NCI-H2081 treated with DMSO at 0.1 percent for 48 hours (cell line): ENCODE measurements around the gene USP34.
A peak's percentile ranks its signal among the peaks of the same experiment; 100 is the strongest.
"Not testable (repeated sequence)": the region's sequence is repeated elsewhere in the genome, so short reads cannot be mapped to it uniquely, and the experiment has no call there.

Experiments used
- DNase-seq: peaks from one replicate; lab custom pipeline; 2025; lab: John Stamatoyannopoulos, UW

USP34 gene, protein sequence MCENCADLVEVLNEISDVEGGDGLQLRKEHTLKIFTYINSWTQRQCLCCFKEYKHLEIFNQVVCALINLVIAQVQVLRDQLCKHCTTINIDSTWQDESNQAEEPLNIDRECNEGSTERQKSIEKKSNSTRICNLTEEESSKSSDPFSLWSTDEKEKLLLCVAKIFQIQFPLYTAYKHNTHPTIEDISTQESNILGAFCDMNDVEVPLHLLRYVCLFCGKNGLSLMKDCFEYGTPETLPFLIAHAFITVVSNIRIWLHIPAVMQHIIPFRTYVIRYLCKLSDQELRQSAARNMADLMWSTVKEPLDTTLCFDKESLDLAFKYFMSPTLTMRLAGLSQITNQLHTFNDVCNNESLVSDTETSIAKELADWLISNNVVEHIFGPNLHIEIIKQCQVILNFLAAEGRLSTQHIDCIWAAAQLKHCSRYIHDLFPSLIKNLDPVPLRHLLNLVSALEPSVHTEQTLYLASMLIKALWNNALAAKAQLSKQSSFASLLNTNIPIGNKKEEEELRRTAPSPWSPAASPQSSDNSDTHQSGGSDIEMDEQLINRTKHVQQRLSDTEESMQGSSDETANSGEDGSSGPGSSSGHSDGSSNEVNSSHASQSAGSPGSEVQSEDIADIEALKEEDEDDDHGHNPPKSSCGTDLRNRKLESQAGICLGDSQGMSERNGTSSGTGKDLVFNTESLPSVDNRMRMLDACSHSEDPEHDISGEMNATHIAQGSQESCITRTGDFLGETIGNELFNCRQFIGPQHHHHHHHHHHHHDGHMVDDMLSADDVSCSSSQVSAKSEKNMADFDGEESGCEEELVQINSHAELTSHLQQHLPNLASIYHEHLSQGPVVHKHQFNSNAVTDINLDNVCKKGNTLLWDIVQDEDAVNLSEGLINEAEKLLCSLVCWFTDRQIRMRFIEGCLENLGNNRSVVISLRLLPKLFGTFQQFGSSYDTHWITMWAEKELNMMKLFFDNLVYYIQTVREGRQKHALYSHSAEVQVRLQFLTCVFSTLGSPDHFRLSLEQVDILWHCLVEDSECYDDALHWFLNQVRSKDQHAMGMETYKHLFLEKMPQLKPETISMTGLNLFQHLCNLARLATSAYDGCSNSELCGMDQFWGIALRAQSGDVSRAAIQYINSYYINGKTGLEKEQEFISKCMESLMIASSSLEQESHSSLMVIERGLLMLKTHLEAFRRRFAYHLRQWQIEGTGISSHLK (N-terminal part only)

DNA sequence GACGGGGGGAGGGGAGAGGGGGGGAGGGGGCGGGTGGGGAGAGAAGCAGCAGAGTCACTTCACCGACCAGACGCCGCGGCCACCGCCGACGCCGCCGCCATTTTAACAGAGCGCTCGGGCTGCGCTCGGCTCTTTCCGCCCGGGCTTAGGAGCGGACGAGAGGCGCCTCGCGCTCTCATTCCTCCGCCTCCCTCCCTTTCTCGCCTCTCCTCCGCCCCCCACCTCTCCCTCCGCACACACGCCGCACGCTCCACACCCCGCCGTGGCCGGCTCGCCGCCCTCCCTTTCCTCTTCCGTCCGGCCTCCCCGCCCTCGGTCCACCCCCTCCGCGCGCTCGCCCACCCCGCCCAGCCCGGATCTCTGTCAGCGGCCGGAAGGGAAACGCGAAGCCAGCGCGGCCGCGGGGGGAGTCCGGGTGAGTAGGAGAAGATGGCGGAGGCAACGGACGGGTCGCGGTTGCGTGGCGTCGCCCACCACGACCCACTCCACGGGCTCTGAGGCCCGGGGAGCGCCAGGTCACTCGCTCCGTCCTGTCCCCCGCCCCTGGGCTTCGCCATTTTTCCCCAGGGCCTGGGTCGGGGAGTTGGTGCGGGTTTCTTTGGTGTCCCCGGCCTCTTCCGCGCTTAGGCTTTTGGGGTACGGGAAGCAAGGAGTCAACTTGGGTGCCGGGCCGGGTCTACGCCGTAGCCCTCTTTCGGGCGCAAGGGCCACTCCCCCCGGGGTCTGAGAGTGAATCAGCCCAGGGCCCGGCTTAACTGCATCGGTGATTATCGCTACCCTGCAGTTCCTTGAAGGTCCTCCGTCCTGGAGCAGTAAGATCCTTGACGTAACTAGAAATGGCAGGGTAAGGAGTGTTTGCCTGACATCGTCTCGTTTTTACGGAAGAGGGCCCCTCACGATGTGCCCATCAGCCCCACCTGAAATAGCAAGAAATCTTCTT is at the start of gene USP34:
USP34 (minus strand) TSS at position 123 of the 940 bp plus-strand sequence. CDS start 395 bp downstream, outside the sequence.
- peak; percentile 88 for DNase-seq

DNA sequence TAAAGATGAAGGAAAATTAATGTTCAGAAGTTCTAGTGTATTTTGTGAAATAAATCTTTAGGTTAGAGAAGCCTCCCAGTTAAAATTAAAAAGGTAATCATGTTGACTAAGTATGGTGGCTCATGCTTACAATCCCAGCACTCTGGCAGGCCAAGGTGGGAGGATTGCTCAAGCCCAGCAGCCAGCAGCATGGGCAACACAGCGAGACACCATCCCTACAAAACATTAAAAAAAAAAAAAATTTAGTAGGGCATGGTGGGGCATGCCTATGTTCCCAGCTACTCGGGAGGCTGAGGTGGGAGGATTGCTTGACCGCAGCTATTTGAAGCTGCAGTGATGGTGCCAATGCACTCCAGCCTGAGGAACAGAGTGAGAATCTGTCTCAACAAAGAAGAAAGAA is 49.4 kb upstream of the USP34 start:
- DNase-seq, result no peak

DNA sequence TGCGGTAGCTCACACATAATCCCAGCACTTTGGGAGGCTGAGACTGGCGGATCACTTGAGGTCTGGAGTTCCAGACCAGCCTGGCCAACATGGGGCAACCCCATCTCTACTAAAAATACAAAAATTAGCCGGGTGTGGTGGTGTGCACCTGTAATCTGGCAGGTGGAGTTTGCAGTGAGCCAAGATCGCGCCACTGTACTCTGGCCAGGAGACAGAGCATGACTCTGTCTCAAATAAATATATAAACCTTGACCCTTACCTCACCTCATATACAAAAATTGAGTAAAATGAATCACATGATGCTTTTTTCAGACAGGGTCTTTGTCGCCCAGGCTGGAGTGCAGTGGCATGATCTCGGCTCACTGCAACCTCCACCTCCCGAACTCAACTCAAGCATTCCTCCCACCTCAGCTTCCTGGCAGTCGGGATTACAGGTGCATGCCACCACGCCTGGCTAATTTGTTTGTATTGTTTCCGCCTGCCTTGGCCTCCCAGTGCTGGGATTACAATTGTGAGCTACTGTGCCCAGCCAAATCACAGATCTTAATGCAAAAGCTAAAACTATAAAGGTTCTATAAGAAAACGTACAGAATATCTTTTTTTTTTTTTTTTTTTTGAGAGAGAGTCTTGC is 42.0 kb upstream of the USP34 start:
- DNase-seq, result no peak

DNA sequence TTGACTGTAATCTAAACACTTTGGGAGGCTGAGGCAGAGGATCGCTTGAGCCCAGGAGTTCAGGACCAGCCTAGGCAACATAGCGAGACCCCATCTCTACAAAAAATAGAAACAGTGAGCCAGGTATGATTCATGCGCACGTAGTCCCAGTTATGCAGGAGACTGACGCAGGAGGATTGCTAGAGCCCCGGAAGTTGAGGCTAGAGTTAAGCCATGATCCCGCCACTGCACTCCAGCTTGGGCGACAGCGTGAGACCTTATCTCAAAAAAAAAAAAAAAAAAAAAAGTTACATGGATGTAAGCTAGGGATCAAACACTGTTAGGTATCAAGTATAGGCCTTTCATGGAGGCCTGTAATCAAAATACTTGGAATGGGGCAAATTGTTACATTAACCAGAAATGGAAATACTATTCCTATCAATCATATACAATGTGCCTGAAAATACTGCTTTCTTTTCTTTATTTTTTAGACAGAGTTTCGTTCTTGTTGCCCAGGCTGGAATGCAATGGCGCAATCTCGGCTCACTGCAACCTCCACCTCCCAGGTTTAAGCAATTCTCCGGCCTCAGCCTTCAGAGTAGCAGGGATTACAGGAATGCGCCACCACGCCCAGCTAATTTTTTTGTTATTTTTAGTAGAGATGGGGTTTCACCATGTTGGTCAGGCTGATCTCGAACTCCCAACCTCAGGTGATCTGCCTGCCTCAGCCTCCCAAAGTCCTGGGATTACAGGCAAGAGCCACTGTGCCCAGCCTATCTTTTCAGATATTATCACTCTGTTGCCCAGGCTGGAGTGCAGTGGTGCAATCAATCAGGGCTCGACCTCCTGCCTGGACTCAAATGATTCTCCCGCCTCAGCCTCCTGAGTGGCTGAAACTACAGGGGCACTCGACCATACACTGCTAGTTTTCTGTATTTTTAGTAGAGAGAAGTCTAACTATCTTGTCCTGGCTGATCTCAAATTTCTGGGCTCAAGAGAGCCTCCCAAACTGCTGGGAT is 40.1 kb upstream of the USP34 start:
- no peak for DNase-seq

DNA sequence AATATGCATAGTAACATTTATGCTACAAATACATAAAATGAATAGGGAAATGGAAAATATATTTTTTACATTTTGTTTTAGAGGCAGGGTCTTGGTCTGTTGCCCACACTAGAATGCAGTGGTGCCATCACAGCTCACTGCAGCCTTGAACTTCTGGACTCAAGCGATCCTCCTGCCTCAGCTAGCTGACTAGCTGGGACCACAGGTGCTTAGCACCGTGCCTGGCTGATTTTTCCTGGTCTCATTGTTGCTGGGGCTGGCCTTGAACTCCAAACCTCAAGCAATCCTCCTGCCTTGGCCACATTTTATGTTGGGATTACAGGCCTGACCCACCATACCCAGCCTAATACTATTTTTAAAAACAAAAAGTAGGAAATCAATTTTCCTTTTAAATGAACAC is 34.1 kb upstream of the USP34 start:
- no peak for DNase-seq

DNA sequence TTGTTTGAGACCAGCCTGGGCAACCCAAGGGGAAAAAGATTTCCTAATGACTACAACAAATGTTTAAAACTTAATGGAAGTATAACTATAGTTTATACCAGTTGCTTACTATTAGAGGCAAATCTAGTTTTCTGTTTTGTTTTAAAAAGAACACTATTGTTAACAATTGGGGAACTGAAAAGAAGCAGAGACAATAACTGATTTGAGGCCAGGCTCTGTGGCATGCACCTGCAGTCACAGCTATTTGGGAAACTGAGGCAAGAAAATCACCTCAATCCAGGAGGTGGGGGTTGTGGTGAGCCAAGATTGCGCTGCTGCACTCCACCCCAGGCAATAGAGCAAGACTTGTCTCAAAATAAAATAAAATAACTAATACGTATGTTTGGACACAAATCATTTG is 28.2 kb upstream of the USP34 start:
- no peak for DNase-seq

DNA sequence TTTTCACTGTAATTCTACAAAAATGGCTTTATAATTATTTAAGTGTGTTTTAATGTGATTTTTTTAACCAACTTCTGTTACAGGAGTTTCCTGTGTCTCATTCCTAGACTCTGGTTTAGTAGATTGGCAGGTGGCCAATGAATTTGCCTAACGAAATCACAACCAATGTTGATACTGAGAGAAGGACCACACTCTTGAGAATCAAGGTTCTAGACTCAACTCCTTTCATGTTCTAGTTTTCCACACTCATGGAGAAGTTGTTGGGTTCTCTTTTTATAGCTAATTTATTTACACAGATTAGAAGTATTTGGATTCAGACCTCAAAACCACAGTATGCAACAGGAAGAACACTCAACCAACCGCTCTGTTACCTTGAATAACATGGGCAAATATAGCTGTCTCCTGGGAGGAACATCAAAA is 22.6 kb upstream of the USP34 start:
- DNase-seq, result no peak

DNA sequence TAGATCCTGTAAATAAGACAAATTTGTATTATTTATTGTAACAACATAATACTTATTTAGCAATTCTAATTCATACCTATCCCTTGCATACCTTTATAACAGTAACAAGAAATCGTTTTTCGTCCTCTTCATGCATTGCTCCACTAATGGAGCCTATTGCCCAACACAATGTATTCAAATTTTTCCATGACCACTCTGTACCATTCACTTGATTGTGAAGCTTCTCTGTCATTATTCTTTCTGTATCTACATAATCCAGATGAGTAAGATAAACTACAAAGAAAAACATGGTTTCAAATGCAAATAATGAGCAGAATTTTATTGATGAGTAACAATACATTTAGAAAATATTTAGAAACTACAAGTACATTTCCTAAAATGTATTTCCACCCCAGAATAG is 21.6 kb upstream of the USP34 start:
- DNase-seq, result no peak

DNA sequence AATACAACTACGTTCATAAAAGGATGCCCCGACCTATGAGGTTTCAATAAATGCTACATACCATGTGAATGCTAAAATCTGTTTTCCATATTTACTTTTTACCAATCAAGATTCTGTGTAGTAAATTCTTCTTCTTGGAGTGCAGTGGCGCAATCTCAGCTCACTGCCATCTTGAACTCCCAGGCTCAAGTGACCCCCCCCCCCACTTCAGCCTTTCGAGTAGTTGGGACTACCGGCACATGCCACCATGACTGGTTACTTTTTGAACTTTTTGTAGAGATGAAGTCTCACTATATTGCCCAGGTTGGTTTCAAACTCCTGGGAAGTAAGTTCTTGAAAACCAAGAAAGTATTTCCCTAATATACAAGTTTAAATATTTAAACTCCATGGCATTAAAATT is 14.4 kb upstream of the USP34 start:
- DNase-seq, result no peak

DNA sequence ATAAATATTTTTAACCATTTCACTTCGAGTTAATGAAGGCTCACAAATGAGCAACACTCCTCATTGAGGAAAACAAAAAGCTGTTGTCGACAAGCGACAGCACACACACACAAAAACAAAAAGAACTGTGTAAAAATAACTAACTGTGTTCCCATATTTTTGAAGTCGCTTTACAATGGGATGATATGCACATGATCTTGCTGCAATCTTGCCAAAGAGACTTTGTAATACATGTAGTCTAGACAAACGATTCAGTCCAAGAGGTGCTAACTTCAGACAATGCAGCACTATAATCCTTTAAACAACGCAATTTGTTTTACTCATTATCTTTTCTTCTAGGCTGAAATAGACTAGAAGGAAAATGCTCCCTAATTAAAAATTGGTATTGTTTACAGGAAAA is 7.2 kb upstream of the USP34 start:
- DNase-seq, result no peak

DNA sequence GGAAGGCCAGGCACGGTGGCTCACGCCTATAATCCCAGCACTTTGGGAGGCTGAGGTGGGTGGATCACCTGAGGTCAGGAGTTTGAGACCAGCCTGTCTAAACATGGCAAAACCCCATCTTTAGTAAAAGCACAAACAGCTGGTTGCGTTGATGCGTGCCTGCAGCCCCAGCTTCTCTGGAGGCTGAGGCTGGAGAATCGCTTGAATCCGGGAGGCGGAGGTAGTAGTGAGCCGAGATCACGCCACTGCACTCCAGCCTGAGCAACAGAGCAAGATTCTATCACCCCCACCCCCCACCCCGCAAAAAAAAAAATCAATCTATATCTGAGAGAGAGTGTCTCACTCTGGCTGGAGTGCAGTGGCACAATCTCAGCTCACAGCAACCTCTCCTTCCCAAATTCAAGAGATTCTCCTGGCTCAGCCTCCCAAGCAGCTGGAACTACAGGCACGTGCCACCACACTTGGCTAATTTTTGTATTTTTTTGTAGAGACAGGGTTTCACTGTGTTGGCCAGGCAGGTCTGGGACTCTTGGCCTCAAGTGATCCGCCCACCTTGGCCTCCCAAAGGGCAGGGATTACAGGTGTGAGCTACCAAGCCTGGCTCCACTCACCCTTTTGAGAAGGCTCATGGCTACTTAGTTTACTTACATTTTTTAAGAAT is 6.2 kb upstream of the USP34 start:
- not testable (repeated sequence) for DNase-seq

DNA sequence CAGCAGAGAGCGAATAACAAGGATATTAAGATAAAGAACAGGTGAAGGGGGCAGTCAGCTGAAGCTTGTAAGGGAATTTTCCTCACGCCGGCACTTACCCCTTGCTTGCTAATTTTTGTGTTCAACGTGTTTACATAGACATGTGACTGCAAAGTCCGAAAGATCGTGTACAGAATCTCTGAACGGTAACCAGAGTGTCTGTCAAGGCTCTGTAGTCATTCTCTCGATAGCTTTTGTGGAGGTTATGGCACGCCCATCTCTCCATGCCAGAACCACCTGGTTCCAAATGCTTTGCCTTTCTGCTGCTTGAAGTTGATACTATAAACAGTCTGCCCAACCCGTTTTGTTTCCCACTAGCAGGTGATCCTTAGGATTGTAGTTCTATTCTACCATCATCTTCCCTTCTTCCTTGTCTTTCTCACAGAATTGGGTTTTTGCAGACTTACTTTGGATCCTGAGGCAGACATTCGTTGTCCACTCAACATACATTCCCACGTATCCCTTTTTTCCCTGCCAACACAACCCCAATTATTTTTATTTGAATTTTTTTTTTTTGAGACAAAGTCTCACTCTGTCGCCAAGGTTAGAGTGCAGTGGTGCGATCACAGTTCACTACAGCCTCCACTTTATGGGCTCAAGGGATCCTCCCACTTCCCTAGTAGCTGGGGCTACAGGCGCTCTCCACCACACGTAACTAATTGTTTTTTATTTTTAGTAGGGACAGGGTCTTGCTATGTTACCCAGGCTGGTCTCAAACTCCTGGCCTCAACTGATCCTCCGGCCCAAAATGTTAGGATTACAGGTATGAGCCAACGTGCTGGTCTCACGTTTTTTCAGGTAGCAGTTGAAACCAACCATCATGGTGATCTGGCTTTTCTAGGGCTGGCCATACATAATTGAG is 1.3 kb upstream of the USP34 start:
- DNase-seq, result no peak

DNA sequence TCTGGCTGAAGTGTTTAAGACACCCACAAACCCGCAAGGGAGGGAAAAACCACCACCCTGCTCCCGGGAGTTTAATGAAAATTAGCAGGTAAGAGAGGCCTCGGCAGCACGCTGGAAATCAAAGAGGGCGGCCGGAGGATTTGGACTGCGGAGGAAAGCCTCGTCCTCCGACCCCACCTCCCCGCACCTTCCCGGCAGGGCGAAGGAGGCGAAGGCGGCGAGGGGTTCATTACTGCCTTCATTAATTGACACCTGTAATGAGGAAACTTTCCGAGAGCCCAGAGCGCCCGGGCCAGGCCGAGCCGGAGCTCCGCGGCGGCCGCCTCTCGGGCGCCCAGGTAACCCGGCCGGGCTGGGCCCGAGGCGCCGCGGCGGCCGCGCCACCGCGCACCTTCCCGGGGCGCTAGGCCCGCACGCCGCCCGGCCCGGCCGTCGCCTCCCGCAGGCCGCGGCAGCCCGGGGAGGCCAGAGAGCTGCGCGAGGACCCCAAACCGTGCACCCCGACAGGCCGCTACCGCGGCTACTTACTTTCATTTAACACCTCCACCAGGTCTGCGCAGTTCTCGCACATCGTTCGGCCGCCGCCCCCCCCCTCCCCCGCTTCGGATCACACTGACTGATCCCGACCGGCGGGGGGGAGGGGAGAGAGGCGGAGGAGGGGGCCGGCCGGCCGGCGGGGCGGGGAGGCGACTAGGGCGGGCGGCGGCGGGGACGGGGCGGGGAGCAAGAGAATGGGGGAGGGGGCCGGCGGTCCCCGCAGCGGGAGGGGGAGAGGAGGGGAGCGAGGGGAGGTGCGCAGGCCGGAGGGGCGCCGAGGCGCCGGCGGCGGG is 550 bp downstream of the USP34 start:
- peak; percentile 26 for DNase-seq

DNA sequence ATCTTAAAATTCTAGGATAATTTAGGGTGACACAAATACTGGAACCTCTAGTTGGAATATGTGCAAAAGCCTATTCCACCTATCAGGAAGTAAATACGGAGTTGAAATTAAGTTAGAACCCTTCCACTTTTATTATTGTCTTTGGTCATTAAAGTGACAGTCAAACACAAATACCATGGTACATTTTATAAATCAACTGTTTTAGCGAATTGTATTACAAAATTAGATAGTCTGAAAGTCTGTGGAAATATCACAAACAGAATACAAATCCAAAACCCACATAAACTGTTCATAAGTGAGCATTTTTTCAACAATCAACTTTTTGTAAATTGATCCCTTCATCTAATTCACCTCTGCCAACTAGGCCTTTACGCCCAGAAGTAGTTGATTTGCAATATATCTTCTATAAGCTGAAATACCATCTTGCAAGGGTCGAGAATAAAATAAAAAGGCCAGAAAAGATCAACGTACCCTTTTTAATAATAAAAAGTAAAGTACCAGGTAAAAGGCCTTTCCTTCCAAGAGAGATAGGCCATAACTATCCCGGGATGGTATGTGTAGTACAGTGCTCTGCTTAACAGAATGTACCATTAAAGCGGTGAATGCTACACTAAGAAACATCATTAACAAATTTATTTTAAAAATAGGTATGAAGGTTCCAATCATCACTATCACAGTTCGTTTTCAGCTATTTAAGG is 1.3 kb downstream of the USP34 start:
- DNase-seq, result no peak

DNA sequence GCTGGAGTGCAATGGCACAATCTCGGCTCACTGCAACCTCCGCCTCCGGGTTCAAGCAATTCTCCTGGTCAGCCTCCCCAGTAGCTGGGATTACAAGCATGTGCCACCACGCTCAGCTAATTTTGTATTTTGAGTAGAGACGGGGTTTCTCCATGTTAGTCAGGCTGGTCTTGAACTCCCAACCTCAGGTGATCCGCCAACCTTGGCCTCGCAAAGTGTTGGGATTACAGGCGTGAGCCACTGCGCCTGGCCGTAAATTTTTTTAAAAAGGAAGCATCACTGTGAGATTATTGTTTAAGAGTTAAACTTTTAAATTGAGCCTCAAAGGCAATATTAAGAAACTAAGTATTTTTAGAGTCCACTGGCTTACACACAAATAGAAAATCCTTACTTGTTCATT is 2.7 kb downstream of the USP34 start:
- DNase-seq, result not testable (repeated sequence)

DNA sequence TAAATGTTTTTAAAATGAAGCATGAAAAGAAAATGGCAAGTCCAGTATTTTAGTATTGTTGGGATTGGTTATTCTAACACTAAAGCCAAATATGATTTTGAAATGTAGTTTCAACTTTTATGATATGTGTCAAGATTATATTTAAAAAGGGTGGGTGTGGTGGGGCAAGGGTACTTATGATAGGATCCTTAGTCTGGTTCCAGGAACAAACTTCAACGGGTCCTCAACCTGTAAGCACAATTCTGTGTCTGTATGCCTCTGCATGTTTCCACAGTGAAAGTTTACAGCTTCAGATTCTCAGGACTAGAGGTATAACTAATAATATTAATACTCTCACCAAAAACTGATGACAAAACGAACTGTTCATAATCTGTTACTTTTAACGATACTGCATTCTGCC is 5.8 kb downstream of the USP34 start:
- DNase-seq, result no peak
